HG03095 (cell line): ENCODE results near the gene OR6A2.
A peak's percentile ranks its signal among the peaks of the same experiment; 100 is the strongest.
"Not testable (repeated sequence)": the region's sequence is repeated elsewhere in the genome, so short reads cannot be mapped to it uniquely, and the experiment has no call there.

Experiments
- ATAC-seq: cut with Tn5 transposase; IDR thresholded peaks from one replicate; pipeline ENCODE4 v1.9.1; 2021; ENCODE audit warnings: moderate library complexity; ENCODE audit not compliant: unreplicated experiment

Gene OR6A2

GRCh38 chr11:6799402-6799801 lies at the start of gene OR6A2:
Gene OR6A2, minus strand, starts transcription at chr11:6799689. Its CDS starts 3,981 bp downstream, at chr11:6795708.
- ATAC-seq = no peak

GRCh38 chr11:6845383-6845782 lies 45.9 kb upstream of the OR6A2 start, which contains the start of gene OR10A5:
Gene OR10A5, plus strand, starts transcription at chr11:6845683. Its CDS starts 0 bp downstream, at chr11:6845683.
- no peak for ATAC-seq

- ATAC-seq = no peak
These were observed 44.9 kb upstream of the OR6A2 start for GRCh38 chr11:6844356-6844755.

- no peak for ATAC-seq
These were observed 44.2 kb upstream of the OR6A2 start for GRCh38 chr11:6843670-6844069.

- ATAC-seq = peak; percentile 68
These were observed 42.2 kb upstream of the OR6A2 start for GRCh38 chr11:6841694-6842093.

- ATAC-seq = no peak
These were observed 34.5 kb upstream of the OR6A2 start for GRCh38 chr11:6834021-6834420.

- ATAC-seq = no peak
These were observed 33.9 kb upstream of the OR6A2 start for GRCh38 chr11:6833356-6833755.

- ATAC-seq = no peak
These were observed 28.6 kb upstream of the OR6A2 start for GRCh38 chr11:6828103-6828502.

GRCh38 chr11:6825231-6825744 lies 25.8 kb upstream of the OR6A2 start:
- no peak for ATAC-seq

- no peak for ATAC-seq
These were observed 24.8 kb upstream of the OR6A2 start for GRCh38 chr11:6824136-6824823.

GRCh38 chr11:6818967-6819366 lies 19.5 kb upstream of the OR6A2 start:
- no peak for ATAC-seq

GRCh38 chr11:6817694-6818093 lies 18.2 kb upstream of the OR6A2 start:
- ATAC-seq = no peak

- ATAC-seq = no peak
These were observed 14.2 kb upstream of the OR6A2 start for GRCh38 chr11:6813656-6814055.

- peak; percentile 87 for ATAC-seq
These were observed 13.0 kb upstream of the OR6A2 start for GRCh38 chr11:6812390-6813005.

GRCh38 chr11:6801075-6801474 lies 1.6 kb upstream of the OR6A2 start:
- not testable (repeated sequence) for ATAC-seq

GRCh38 chr11:6794639-6795038 lies 4.8 kb downstream of the OR6A2 start:
- no peak for ATAC-seq

GRCh38 chr11:6790546-6790945 lies 8.9 kb downstream of the OR6A2 start:
- ATAC-seq = no peak

- no peak for ATAC-seq
These were observed 16.8 kb downstream of the OR6A2 start, which contains the start of gene OR2AG1 for GRCh38 chr11:6782720-6783119. Gene OR2AG1, plus strand, starts transcription at chr11:6783020. Its CDS starts 2,018 bp downstream, at chr11:6785038.

- ATAC-seq = no peak
These were observed 18.7 kb downstream of the OR6A2 start for GRCh38 chr11:6780829-6781228.

- no peak for ATAC-seq
These were observed 21.0 kb downstream of the OR6A2 start for GRCh38 chr11:6778518-6778917.

GRCh38 chr11:6771926-6772893 lies 27.3 kb downstream of the OR6A2 start, which contains the start of gene OR2AG2:
Gene OR2AG2, minus strand, starts transcription at chr11:6771976. Its CDS starts 3,019 bp downstream, at chr11:6768957.
- peak; percentile 94 for ATAC-seq
